Vagina (tissue), 2 donors: ENCODE measurements around the gene RPP40. TPM values are rescaled to one million over a fixed set of nuclear protein-coding genes. Genes with fewer than 3 reads are reported as not detected.

Source experiments
- DNase-seq, 2 donors: peaks; one replicate each; pipeline ENCODE4 v3.0.0-alpha.2; 2017; ENCODE audit errors: extremely low spot score in 2 of 2
- H3K27ac ChIP-seq: fragments of 200-600 bp; sonication (generic); one replicate; pipeline ENCODE4 v1.5.1; 2019
- H3K27me3 ChIP-seq: fragments of 200-600 bp; sonication (generic); one replicate; pipeline ENCODE4 v1.5.1; 2019
- H3K36me3 ChIP-seq, 2 donors: fragments of 200-600 bp; sonication (generic); one replicate each; pipeline ENCODE4 v1.5.1; 2017 to 2019
- H3K4me1 ChIP-seq: fragments of 200-600 bp; sonication (generic); one replicate; pipeline ENCODE4 v1.5.1; 2019
- H3K4me3 ChIP-seq, 2 donors: fragments of 200-600 bp; sonication (generic); 1 replicate in 1 of 2; 2 replicates in 1 of 2; pipeline ENCODE4 v1.5.1; 2016 to 2019
- H3K9me3 ChIP-seq: fragments of 200-600 bp; sonication (generic); one replicate; pipeline ENCODE4 v1.5.1; 2019
- CTCF ChIP-seq, 3 experiments: fragments of 450-650 bp in 2 of 3; fragments of 200-600 bp in 1 of 3; sonication (generic) in 1 of 3; IDR thresholded peaks; one replicate each; pipeline ENCODE4 v1.5.1; 2017 to 2019; ENCODE audit warnings: antibody characterized with exemption in 3 of 3, mild to moderate bottlenecking in 2 of 3, moderate library complexity in 2 of 3
- POLR2A ChIP-seq, 2 donors: fragments of 450-650 bp; IDR thresholded peaks; one replicate each; pipeline ENCODE4 v1.6.1; 2017; ENCODE audit warnings: antibody characterized with exemption in 2 of 2, mild to moderate bottlenecking in 2 of 2, moderate library complexity in 2 of 2
- POLR2AphosphoS5 ChIP-seq, 2 donors: sonication (generic); formaldehyde crosslinking; IDR thresholded peaks; one replicate each; pipeline ENCODE4 v1.9.0; 2017; ENCODE audit warnings: antibody characterized with exemption in 2 of 2, mild to moderate bottlenecking in 2 of 2, low read depth in 1 of 2; ENCODE audit not compliant: insufficient read depth in 1 of 2
- intact Hi-C: fragments of 100-400 bp; cut with DNase I; formaldehyde crosslinking; loops from one replicate; pipeline ENCODE4 v1.15.1; 2023
- total RNA-seq: library from RNA; depleted of rRNA; stranded (reverse); fragments of >200 nt; gene quantifications from one replicate; pipeline ENCODE4 v1.2.3, GENCODE V29; 2016

The RPP40 gene
- total RNA-seq, 1 donor from 2014 or later = 4.7 TPM

- DNase-seq = no peak
- Histone ChIP-seq H3K4me1 (no peaks in the 10 kb centered on the region), H3K4me3 (no peak overlapping the region), H3K27me3 (no peaks in the 10 kb centered on the region), H3K9me3 (no peaks in the 10 kb centered on the region), H3K27ac (no peak overlapping the region), H3K36me3 (no peaks in the 10 kb centered on the region)
- intact Hi-C loops = no loop called here
- no peak for TF ChIP-seq POLR2A (IDR thresholded peaks at IDR 0.05)
- TF ChIP-seq CTCF (IDR thresholded peaks at IDR 0.05) = no peak
- TF ChIP-seq POLR2AphosphoS5 (IDR thresholded peaks at IDR 0.05; ENCODE audit: insufficient read depth in 1 of 2, low read depth in 1 of 2) = no peak
Measured at GRCh38 chr6:4987432-4987831, 16.4 kb downstream of the RPP40 start.

- no peaks in the 10 kb centered on the region for H3K27me3 ChIP-seq
- no peak overlapping the region for H3K27ac ChIP-seq
- intact Hi-C loops = no loop called here
- H3K9me3 ChIP-seq = no peaks in the 10 kb centered on the region
- no peak for DNase-seq
- TF ChIP-seq POLR2AphosphoS5 (IDR thresholded peaks at IDR 0.05; ENCODE audit: insufficient read depth in 1 of 2, low read depth in 1 of 2) = no peak
- no peak for TF ChIP-seq CTCF (IDR thresholded peaks at IDR 0.05)
- no peak for TF ChIP-seq POLR2A (IDR thresholded peaks at IDR 0.05)
- H3K4me3 ChIP-seq = no peak overlapping the region
- no peaks in the 10 kb centered on the region for H3K4me1 ChIP-seq
- no peaks in the 10 kb centered on the region for H3K36me3 ChIP-seq
Measured at GRCh38 chr6:4986999-4987398, 16.8 kb downstream of the RPP40 start.

- H3K36me3 ChIP-seq = no peaks in the 10 kb centered on the region
- TF ChIP-seq CTCF (IDR thresholded peaks at IDR 0.05) (no peak), POLR2A (IDR thresholded peaks at IDR 0.05) (no peak), POLR2AphosphoS5 (IDR thresholded peaks at IDR 0.05; ENCODE audit: insufficient read depth in 1 of 2, low read depth in 1 of 2) (no peak)
- H3K4me3 ChIP-seq = no peak overlapping the region
- no peak for DNase-seq
- intact Hi-C loops = no loop called here
- no peak overlapping the region for H3K27ac ChIP-seq
- peaks cover 4% of the 10 kb centered on the region for H3K9me3 ChIP-seq
- no peaks in the 10 kb centered on the region for H3K4me1 ChIP-seq
- no peaks in the 10 kb centered on the region for H3K27me3 ChIP-seq
Measured at GRCh38 chr6:4983322-4983721, 20.5 kb downstream of the RPP40 start.

- Histone ChIP-seq H3K27ac (no peak overlapping the region), H3K9me3 (peaks cover 4% of the 10 kb centered on the region), H3K36me3 (no peaks in the 10 kb centered on the region), H3K4me1 (no peaks in the 10 kb centered on the region), H3K27me3 (no peaks in the 10 kb centered on the region), H3K4me3 (no peak overlapping the region)
- DNase-seq = no peak
- intact Hi-C loops = no loop called here
- TF ChIP-seq CTCF (IDR thresholded peaks at IDR 0.05) = no peak
- TF ChIP-seq POLR2A (IDR thresholded peaks at IDR 0.05) = no peak
- TF ChIP-seq POLR2AphosphoS5 (IDR thresholded peaks at IDR 0.05; ENCODE audit: insufficient read depth in 1 of 2, low read depth in 1 of 2) = no peak
Measured at GRCh38 chr6:4981761-4982160, 22.1 kb downstream of the RPP40 start.

- TF ChIP-seq POLR2AphosphoS5 (IDR thresholded peaks at IDR 0.05; ENCODE audit: insufficient read depth in 1 of 2, low read depth in 1 of 2) = no peak
- TF ChIP-seq CTCF (IDR thresholded peaks at IDR 0.05) = no peak
- no peak for TF ChIP-seq POLR2A (IDR thresholded peaks at IDR 0.05)
- peaks cover 4% of the 10 kb centered on the region for H3K9me3 ChIP-seq
- DNase-seq = no peak
- no peak overlapping the region for H3K27ac ChIP-seq
- H3K27me3 ChIP-seq = no peaks in the 10 kb centered on the region
- intact Hi-C loops = no loop called here
- H3K4me1 ChIP-seq = no peaks in the 10 kb centered on the region
- H3K36me3 ChIP-seq = no peaks in the 10 kb centered on the region
- H3K4me3 ChIP-seq = no peak overlapping the region
Measured at GRCh38 chr6:4979426-4979825, 24.4 kb downstream of the RPP40 start.
